ENCODE results near the gene RASSF6. TPM values are rescaled to one million over a fixed set of nuclear protein-coding genes. Genes with fewer than 3 reads are reported as not detected.

The RASSF6 gene
- not detected in 2 replicates for polyA plus RNA-seq

GRCh38 chr4:73620115-73620792 is at the start of gene RASSF6:
Gene RASSF6 (minus strand): TSS chr4:73620436. CDS start chr4:73611795, 8,641 bp downstream.

Other genes starting within 250 kb of the RASSF6 start
- gene ALB, start 216.1 kb downstream of the RASSF6 start, polyA plus RNA-seq: 1.1 and 3.3 TPM in 2 replicates
- gene AFP, start 184.2 kb downstream of the RASSF6 start, polyA plus RNA-seq: not detected in 2 replicates
- not detected in 2 replicates for gene AFM, start 138.7 kb downstream of the RASSF6 start, polyA plus RNA-seq
- gene CXCL8, start 120.1 kb upstream of the RASSF6 start, polyA plus RNA-seq: not detected in 2 replicates
- gene CXCL6, start 216.2 kb upstream of the RASSF6 start, polyA plus RNA-seq: not detected in 2 replicates
- gene PF4V1, start 232.9 kb upstream of the RASSF6 start, polyA plus RNA-seq: not detected in 2 replicates
- gene CXCL1, start 249.0 kb upstream of the RASSF6 start, polyA plus RNA-seq: not detected in 2 replicates

Measured in Purkinje cell (primary cell).